GM12878 (cell line): Measurements from ENCODE around the gene PTGR2.

Source experiments
- CHD1 ChIP-seq: IDR thresholded peaks from 2 replicates; pipeline ENCODE4 v1.6.1; 2012; ENCODE audit warnings: low read depth, low read length, improper control_type of control experiment
- EZH2 ChIP-seq: IDR thresholded peaks from 2 replicates; pipeline ENCODE4 v1.6.1; 2012; ENCODE audit warnings: low read depth, mild to moderate bottlenecking, control low read depth, inconsistent platforms, low read length, borderline replicate concordance; ENCODE audit not compliant: control insufficient read depth
- HDAC6 ChIP-seq: fragments of 200-600 bp; sonication (generic); IDR thresholded peaks from one replicate; pipeline ENCODE4 v1.8.0; 2017; ENCODE audit warnings: antibody characterized with exemption; ENCODE audit not compliant: unreplicated experiment
- KAT2A ChIP-seq: conservative IDR thresholded peaks from 2 replicates; pipeline ENCODE4 v1.6.1; 2011; ENCODE audit warnings: low read depth, low read length; ENCODE audit not compliant: control insufficient read depth
- KDM1A ChIP-seq: fragments of 200-600 bp; sonication (generic); IDR thresholded peaks from 2 replicates; pipeline ENCODE4 v1.6.1; 2016; ENCODE audit warnings: borderline replicate concordance
- NBN ChIP-seq: fragments of 450-650 bp; IDR thresholded peaks from 2 replicates; pipeline ENCODE4 v1.6.1; 2016
- RAD21 ChIP-seq: IDR thresholded peaks from 2 replicates; pipeline ENCODE4 v1.6.1; 2011; ENCODE audit warnings: mild to moderate bottlenecking, low read depth, low read length, moderate library complexity; ENCODE audit not compliant: insufficient read depth
- SPI1 ChIP-seq: IDR thresholded peaks from 2 replicates; pipeline ENCODE4 v1.6.1; 2011; ENCODE audit warnings: low read depth, mild to moderate bottlenecking, low read length, moderate library complexity, borderline replicate concordance; ENCODE audit not compliant: insufficient read depth
- TF ChIP-seq, protein P1 (sequence below): IDR thresholded peaks from 2 replicates; pipeline ENCODE4 v1.6.1; 2011; ENCODE audit warnings: low read depth, low read length, improper control_type of control experiment, borderline replicate concordance

DNA sequence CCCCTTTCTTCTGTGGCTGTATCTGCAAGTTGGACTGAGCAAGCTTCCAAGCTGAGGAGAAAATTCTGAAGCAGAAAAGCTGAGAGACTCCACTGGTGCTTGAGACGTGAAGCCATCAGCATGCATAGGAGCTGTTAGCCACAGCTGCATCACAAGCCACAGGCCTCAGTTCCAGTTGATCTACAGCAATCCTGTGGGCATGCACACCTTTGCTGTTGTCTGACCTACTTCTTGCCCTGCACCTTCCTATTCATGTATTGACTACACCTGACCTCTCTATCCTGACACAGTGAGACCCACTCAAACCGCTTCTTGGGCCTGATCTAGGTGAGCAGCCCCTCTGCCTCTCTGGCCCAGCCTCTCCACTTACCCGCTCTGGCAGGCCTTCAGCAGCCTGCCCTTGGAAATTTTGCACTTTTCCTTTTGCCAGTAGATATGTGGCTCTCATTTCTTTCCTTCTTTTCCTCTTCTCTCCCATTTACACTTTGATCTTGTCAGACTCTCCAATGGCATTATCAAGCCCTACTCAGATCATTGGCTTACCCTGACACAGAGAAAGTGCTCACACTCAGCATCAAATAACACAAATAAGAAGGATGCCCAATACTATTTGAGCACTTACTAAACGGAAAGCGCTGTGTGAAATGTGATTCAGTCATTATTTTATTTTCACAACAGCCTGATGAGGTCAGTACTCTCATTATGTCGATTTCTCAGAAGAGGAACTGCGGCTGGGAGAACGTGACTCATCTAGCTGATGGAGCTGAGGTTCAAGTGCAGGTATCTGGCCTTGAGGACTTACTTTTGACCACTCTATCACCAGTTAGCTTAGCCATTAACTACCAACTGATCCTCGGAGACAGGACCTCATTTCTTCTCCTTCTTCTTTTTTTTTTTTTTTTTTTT, 21.9 kb upstream of the PTGR2 start:
- peak; percentile 68; the same call in 1 of the 2 replicates for TF ChIP-seq NBN
- no peak for TF ChIP-seq KDM1A
- no peak for TF ChIP-seq EZH2
- TF ChIP-seq, protein P1, sequence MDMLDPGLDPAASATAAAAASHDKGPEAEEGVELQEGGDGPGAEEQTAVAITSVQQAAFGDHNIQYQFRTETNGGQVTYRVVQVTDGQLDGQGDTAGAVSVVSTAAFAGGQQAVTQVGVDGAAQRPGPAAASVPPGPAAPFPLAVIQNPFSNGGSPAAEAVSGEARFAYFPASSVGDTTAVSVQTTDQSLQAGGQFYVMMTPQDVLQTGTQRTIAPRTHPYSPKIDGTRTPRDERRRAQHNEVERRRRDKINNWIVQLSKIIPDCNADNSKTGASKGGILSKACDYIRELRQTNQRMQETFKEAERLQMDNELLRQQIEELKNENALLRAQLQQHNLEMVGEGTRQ = no peak
- TF ChIP-seq KAT2A = no peak
- no peak for TF ChIP-seq HDAC6
- peak; percentile 95 for TF ChIP-seq SPI1
- peak; percentile 62 for TF ChIP-seq RAD21
- no peak for TF ChIP-seq CHD1
